Ovary (tissue), 9 donors: ENCODE data around the gene ME1. TPM values are rescaled to one million over a fixed set of nuclear protein-coding genes. Genes with fewer than 3 reads are reported as not detected.

ENCODE experiments used
- DNase-seq, 5 donors: peaks; one replicate each; pipeline ENCODE4 v3.0.0-alpha.2; 2019 to 2020
- H3K27ac ChIP-seq, 2 donors: fragments of 200-600 bp; one replicate each; pipeline versions ENCODE4 v1.5.1 to v1.8.0; 2019 to 2022
- H3K27me3 ChIP-seq: fragments of 200-600 bp; one replicate; pipeline ENCODE4 v1.8.0; 2022
- H3K36me3 ChIP-seq: fragments of 200-600 bp; sonication (generic); one replicate; pipeline ENCODE4 v1.5.1; 2019
- H3K4me1 ChIP-seq: one replicate; pipeline ENCODE4 v1.8.1; 2013; ENCODE audit warnings: mild to moderate bottlenecking, moderate library complexity; ENCODE audit not compliant: insufficient read depth
- H3K4me3 ChIP-seq: fragments of 200-600 bp; sonication (generic); one replicate; pipeline ENCODE4 v1.5.1; 2017
- H3K9me3 ChIP-seq, 2 donors: fragments of 200-600 bp in 1 of 2; sonication (generic) in 1 of 2; one replicate each; pipeline versions ENCODE4 v1.5.1 to v1.8.1; 2013 to 2019; ENCODE audit warnings: mild to moderate bottlenecking in 1 of 2, moderate library complexity in 1 of 2
- CTCF ChIP-seq, 3 donors: fragments of 450-650 bp in 2 of 3; fragments of 200-600 bp in 1 of 3; IDR thresholded peaks; one replicate each; pipeline versions ENCODE4 v1.5.1 to v1.8.0; 2016 to 2022; ENCODE audit warnings: antibody characterized with exemption in 3 of 3, mild to moderate bottlenecking in 1 of 3
- EP300 ChIP-seq: sonication (generic); formaldehyde crosslinking; IDR thresholded peaks from one replicate; pipeline ENCODE4 v1.6.1; 2017; ENCODE audit warnings: antibody characterized with exemption
- POLR2A ChIP-seq: fragments of 450-650 bp; IDR thresholded peaks from one replicate; pipeline ENCODE4 v1.6.1; 2017; ENCODE audit warnings: antibody characterized with exemption, mild to moderate bottlenecking, moderate library complexity
- WGBS, 3 donors: extraction: QIAGEN DNeasy Blood & Tissue Kit in 1 of 3; methylation state at CpG; one replicate each; pipeline versions ENCODE4 v1.1.5 to v1.1.7; 2013 to 2017; 5-methylcytosine and 5-hydroxymethylcytosine counted together
- intact Hi-C, 4 donors: fragments of 100-400 bp; cut with DNase I; formaldehyde crosslinking; loops; one replicate each; pipeline versions ENCODE4 v1.11.0 to v1.15.1; 2022 to 2023
- polyA plus RNA-seq, 2 donors: library from polyadenylated mRNA; stranded (reverse); fragments of 200-250 nt in 1 of 2; fragments of 350-450 nt in 1 of 2; fragmentation: Illumina TruSeq in 1 of 2; extraction: RNeasy Lipid Tissue Mini Kit (QIAGEN cat#74804) in 1 of 2; gene quantifications; one replicate each; pipeline ENCODE4 v1.2.3, GENCODE V29; 2013 to 2014
- total RNA-seq, 7 donors: library from RNA; depleted of rRNA in 2 of 7; stranded (reverse); fragments of >200 nt in 2 of 7; fragmentation: NEBNext Ultra II Directional in 3 of 7; extraction: Animal tissue kit (Norgen Biotek cat#: 25700) in 3 of 7; gene quantifications; one replicate each; pipeline versions ENCODE4 v1.1.0 to v1.2.4, GENCODE V29; 2016 to 2023
- donor health status: DM: no; HTN: no; CAD: no; lungs with moderate emphysema.
- donor health status: DM: no; HTN: no; CAD: no.
- donor health status: Bipolar disorder and iron deficiency.
- donor health status: DM: yes; HTN: yes; CAD: no.
- donor health status: DM: no; HTN: no; CAD: no.
- donor health status: DM: yes; HTN: yes; CAD: no.

ME1 gene
- total and polyA plus RNA-seq, 9 donors = 7.5 to 19.6 (median 14.9) TPM

GRCh38 chr6:83252719-83253118 is 178.1 kb downstream of the ME1 start:
- no peaks in the 10 kb centered on the region for H3K4me1 ChIP-seq
- no peaks in the 10 kb centered on the region for H3K9me3 ChIP-seq
- TF ChIP-seq POLR2A = no peak
- TF ChIP-seq EP300 = no peak
- no peak for TF ChIP-seq CTCF (IDR thresholded peaks at IDR 0.05)
- H3K27me3 ChIP-seq = no peaks in the 10 kb centered on the region
- no peak for DNase-seq
- 77 to 90% (median 89%) methylated on average over 1 of the region's 1 CpG for WGBS, 3 donors
- H3K4me3 ChIP-seq = no peak overlapping the region
- no peaks in the 10 kb centered on the region for H3K36me3 ChIP-seq
- intact Hi-C loops = no loop called here
- H3K27ac ChIP-seq = no peak overlapping the region

GRCh38 chr6:83250235-83250634 is 180.6 kb downstream of the ME1 start:
- H3K36me3 ChIP-seq = no peaks in the 10 kb centered on the region
- H3K27ac ChIP-seq = no peak overlapping the region
- H3K4me1 ChIP-seq = no peaks in the 10 kb centered on the region
- no peaks in the 10 kb centered on the region for H3K9me3 ChIP-seq
- no peak for DNase-seq
- TF ChIP-seq EP300 = no peak
- TF ChIP-seq POLR2A = no peak
- TF ChIP-seq CTCF (IDR thresholded peaks at IDR 0.05) = no peak
- intact Hi-C loops = no loop called here
- no peak overlapping the region for H3K4me3 ChIP-seq
- no peaks in the 10 kb centered on the region for H3K27me3 ChIP-seq

GRCh38 chr6:83247471-83247870 is 183.4 kb downstream of the ME1 start:
- Histone ChIP-seq H3K4me1 (no peaks in the 10 kb centered on the region), H3K27me3 (no peaks in the 10 kb centered on the region), H3K27ac (no peak overlapping the region), H3K36me3 (no peaks in the 10 kb centered on the region), H3K9me3 (no peaks in the 10 kb centered on the region), H3K4me3 (no peak overlapping the region)
- 78 to 83% (median 79%) methylated on average over 3 of the region's 3 CpGs for WGBS, 3 donors
- TF ChIP-seq POLR2A = no peak
- TF ChIP-seq EP300 = no peak
- no peak for TF ChIP-seq CTCF (IDR thresholded peaks at IDR 0.05)
- intact Hi-C loops = no loop called here
- DNase-seq = no peak

GRCh38 chr6:83231146-83231545 is 199.7 kb downstream of the ME1 start:
- H3K27me3 ChIP-seq = no peaks in the 10 kb centered on the region
- no peak overlapping the region for H3K27ac ChIP-seq
- H3K36me3 ChIP-seq = no peaks in the 10 kb centered on the region
- no peak overlapping the region for H3K4me3 ChIP-seq
- H3K4me1 ChIP-seq = no peaks in the 10 kb centered on the region
- WGBS, 3 donors = 59 to 84% (median 69%) methylated on average over 1 of the region's 1 CpG
- DNase-seq = no peak
- H3K9me3 ChIP-seq = no peaks in the 10 kb centered on the region
- intact Hi-C loops = no loop called here
- TF ChIP-seq POLR2A = no peak
- TF ChIP-seq CTCF (IDR thresholded peaks at IDR 0.05) = no peak
- TF ChIP-seq EP300 = no peak

GRCh38 chr6:83226517-83226916 is 204.3 kb downstream of the ME1 start:
- no peak overlapping the region for H3K4me3 ChIP-seq
- H3K36me3 ChIP-seq = no peaks in the 10 kb centered on the region
- no peak overlapping the region for H3K27ac ChIP-seq
- H3K9me3 ChIP-seq = no peaks in the 10 kb centered on the region
- TF ChIP-seq POLR2A (no peak), EP300 (no peak), CTCF (IDR thresholded peaks at IDR 0.05) (no peak)
- intact Hi-C loops = no loop called here
- no peak for DNase-seq
- H3K27me3 ChIP-seq = no peaks in the 10 kb centered on the region
- H3K4me1 ChIP-seq = no peaks in the 10 kb centered on the region
- 45 to 57% (median 48%) methylated on average over 1 of the region's 1 CpG for WGBS, 3 donors
